Transverse colon (tissue), 4 donors: ENCODE data around the gene POU2F3. TPM values are rescaled to one million over a fixed set of nuclear protein-coding genes. Genes with fewer than 3 reads are reported as not detected.

Experiments used
- DNase-seq: peaks from one replicate; pipeline ENCODE4 v3.0.0-alpha.2; 2019
- H3K27ac ChIP-seq, 4 donors: fragments of 200-600 bp; sonication (generic); 2 replicates each; pipeline ENCODE4 v1.5.1; 2016 to 2018; ENCODE audit warnings: inconsistent platforms in 4 of 4
- H3K27me3 ChIP-seq: fragments of 200-600 bp; sonication (generic); 2 replicates; pipeline ENCODE4 v1.5.1; 2017; ENCODE audit warnings: inconsistent platforms
- H3K36me3 ChIP-seq, 4 donors: fragments of 200-600 bp; sonication (generic); 2 replicates each; pipeline ENCODE4 v1.5.1; 2017 to 2019; ENCODE audit warnings: inconsistent platforms in 4 of 4
- H3K4me1 ChIP-seq, 4 donors: fragments of 200-600 bp; sonication (generic); 2 replicates each; pipeline ENCODE4 v1.5.1; 2017 to 2020; ENCODE audit warnings: inconsistent platforms in 4 of 4
- H3K4me3 ChIP-seq, 4 donors: fragments of 200-600 bp; sonication (generic); 1 replicate in 1 of 4; 2 replicates in 3 of 4; pipeline versions ENCODE4 v1.5.1 to v1.6.1; 2017 to 2019; ENCODE audit warnings: inconsistent platforms in 4 of 4
- H3K9me3 ChIP-seq, 2 donors: fragments of 200-600 bp; sonication (generic); 2 replicates each; pipeline ENCODE4 v1.5.1; 2017 to 2019; ENCODE audit warnings: inconsistent platforms in 2 of 2
- CTCF ChIP-seq, 5 experiments: fragments of 200-600 bp in 3 of 5; fragments of 450-650 bp in 2 of 5; sonication (generic) in 3 of 5; IDR thresholded peaks; 1 replicate in 2 of 5; 2 replicates in 3 of 5; pipeline ENCODE4 v1.5.1; 2016 to 2017; ENCODE audit warnings: antibody characterized with exemption in 5 of 5, inconsistent platforms in 3 of 5, mild to moderate bottlenecking in 2 of 5, moderate library complexity in 1 of 5
- EP300 ChIP-seq: sonication (generic); formaldehyde crosslinking; IDR thresholded peaks from one replicate; pipeline ENCODE4 v1.6.1; 2017; ENCODE audit warnings: antibody characterized with exemption, low read depth
- POLR2A ChIP-seq: fragments of 450-650 bp; IDR thresholded peaks from one replicate; pipeline ENCODE4 v1.6.1; 2016; ENCODE audit warnings: antibody characterized with exemption, mild to moderate bottlenecking, moderate library complexity
- POLR2AphosphoS5 ChIP-seq, 3 donors: sonication (generic); formaldehyde crosslinking; IDR thresholded peaks; one replicate each; pipeline ENCODE4 v1.6.1; 2016; ENCODE audit warnings: antibody characterized with exemption in 3 of 3
- WGBS, 2 donors: methylation state at CpG; one replicate each; pipeline ENCODE4 v1.1.5; 2018; ENCODE audit warnings: low coverage in 1 of 2; 5-methylcytosine and 5-hydroxymethylcytosine counted together
- in situ Hi-C, 4 donors: fragments of 200-750 bp; cut with MboI; loops; one replicate each; pipeline versions ENCODE4 v1.15.0 to v1.15.1; 2017; ENCODE audit warnings: low sequenced_read_pairs in 3 of 4, low pct_ligation_motif_present in 1 of 4, low pct_unique_long_range_greater_than_20kb in 1 of 4
- intact Hi-C: fragments of 100-400 bp; cut with DNase I; formaldehyde crosslinking; loops from one replicate; pipeline ENCODE4 v1.15.1; 2023; ENCODE audit warnings: low total_unique reads
- total RNA-seq, 4 donors: library from RNA; depleted of rRNA; stranded (reverse); fragments of >200 nt; gene quantifications; one replicate each; pipeline ENCODE4 v1.1.0, GENCODE V29; 2016

POU2F3 gene
- 1 to 10 TPM in 2 of 4 donors, not detected in 2; 1.9 to 2.2 TPM for total RNA-seq

GRCh38 chr11:120239713-120240640 lies at the start of gene POU2F3:
Gene POU2F3, plus strand, starts transcription at chr11:120240140. Its CDS starts 204 bp downstream, at chr11:120240344.
- Histone ChIP-seq H3K27me3 (peaks cover 57% of the 10 kb centered on the region), H3K27ac (no peak within 1 kb of the TSS), H3K4me1 (peaks cover 0 to 10% (median 9%) of the 10 kb centered on the region in 4 donors), H3K9me3 (no peaks in the 10 kb centered on the region), H3K36me3 (no peaks in the 10 kb centered on the region), H3K4me3 (peak within 1 kb of the TSS in 1 of 4 donors; percentile 28)
- intact Hi-C loops (no loop called here), in situ Hi-C loops (loop anchor here in 3 of 4 donors (10.0 kb wide), 2 partner anchors 55 to 65 kb away; no protein-coding TSS in a partner anchor)
- no peak for DNase-seq
- 16 to 17% methylated on average over 7 to 37 of the region's 66 CpGs for WGBS, 2 donors
- TF ChIP-seq POLR2A (no peak), POLR2AphosphoS5 (IDR thresholded peaks at IDR 0.05) (no peak), EP300 (no peak), CTCF (IDR thresholded peaks at IDR 0.05) (no peak)

GRCh38 chr11:120191058-120191457 lies 48.9 kb upstream of the POU2F3 start:
- intact Hi-C loops (no loop called here), in situ Hi-C loops (no loop called here)
- no peaks in the 10 kb centered on the region for H3K27me3 ChIP-seq
- no peaks in the 10 kb centered on the region for H3K36me3 ChIP-seq
- H3K4me3 ChIP-seq: no peak overlapping the region
- 87 to 100% methylated on average over 1 to 4 of the region's 4 CpGs for WGBS, 2 donors
- DNase-seq: no peak
- H3K9me3 ChIP-seq: no peaks in the 10 kb centered on the region
- H3K27ac ChIP-seq: no peak overlapping the region
- TF ChIP-seq CTCF (IDR thresholded peaks at IDR 0.05): no peak
- TF ChIP-seq EP300: no peak
- TF ChIP-seq POLR2AphosphoS5 (IDR thresholded peaks at IDR 0.05): no peak
- TF ChIP-seq POLR2A: no peak
- peaks cover 39 to 72% (median 52%) of the 10 kb centered on the region in 4 donors for H3K4me1 ChIP-seq

GRCh38 chr11:120192831-120193625 lies 46.9 kb upstream of the POU2F3 start:
- DNase-seq: no peak
- Histone ChIP-seq H3K27me3 (no peaks in the 10 kb centered on the region), H3K4me3 (no peak overlapping the region), H3K9me3 (no peaks in the 10 kb centered on the region), H3K27ac (no peak overlapping the region), H3K36me3 (no peaks in the 10 kb centered on the region), H3K4me1 (peaks cover 39 to 72% (median 51%) of the 10 kb centered on the region in 4 donors)
- TF ChIP-seq CTCF (IDR thresholded peaks at IDR 0.05): no peak
- no peak for TF ChIP-seq POLR2AphosphoS5 (IDR thresholded peaks at IDR 0.05)
- TF ChIP-seq POLR2A: no peak
- TF ChIP-seq EP300: no peak
- 68% methylated on average over 15 of the region's 15 CpGs; no CpG with 5 or more reads in 1 of the 2 donors for WGBS, 2 donors
- intact Hi-C loops: no loop called here
- in situ Hi-C loops: no loop called here

- peaks cover 34 to 72% (median 52%) of the 10 kb centered on the region in 4 donors for H3K4me1 ChIP-seq
- WGBS, 2 donors: 94% methylated on average over 4 of the region's 4 CpGs; no CpG with 5 or more reads in 1 of the 2 donors
- TF ChIP-seq POLR2AphosphoS5 (IDR thresholded peaks at IDR 0.05): no peak
- no peak for TF ChIP-seq EP300
- TF ChIP-seq POLR2A: no peak
- TF ChIP-seq CTCF (IDR thresholded peaks at IDR 0.05): no peak
- no peak for DNase-seq
- no peaks in the 10 kb centered on the region for H3K9me3 ChIP-seq
- no peaks in the 10 kb centered on the region for H3K27me3 ChIP-seq
- in situ Hi-C loops: no loop called here
- no peak overlapping the region for H3K27ac ChIP-seq
- H3K4me3 ChIP-seq: no peak overlapping the region
- intact Hi-C loops: no loop called here
- no peaks in the 10 kb centered on the region for H3K36me3 ChIP-seq
These were observed 45.8 kb upstream of the POU2F3 start for GRCh38 chr11:120194166-120194565.
